ENCODE measurements around the gene MUC5AC.
"Not testable (repeated sequence)": the region's sequence is repeated elsewhere in the genome, so short reads cannot be mapped to it uniquely, and the experiment has no call there.

The MUC5AC gene

GRCh38 chr11:1244557-1244956 lies 86.8 kb downstream of the MUC5AC start:
- DNase-seq; POLR2A ChIA-PET; H3K4me1 ChIP-seq (ENCODE audit: control extremely low read depth in 1 of 4, control insufficient read depth in 4 of 4, insufficient read depth in 4 of 4, low read length in 3 of 4); H3K4me3 ChIP-seq (ENCODE audit: control insufficient read depth in 1 of 7, extremely low read depth in 1 of 7, insufficient read depth in 4 of 7, low read depth in 2 of 7, low read length in 6 of 7); CTCF ChIA-PET; H3K27me3 ChIP-seq (replicated peaks in 2 of 5; ENCODE audit: control insufficient read depth in 4 of 5, insufficient read depth in 5 of 5, low read length in 4 of 5); H3K36me3 ChIP-seq (ENCODE audit: control insufficient read depth in 4 of 4, insufficient read depth in 4 of 4, low read length in 3 of 4); H3K27ac ChIP-seq (ENCODE audit: insufficient read depth in 1 of 2, low read depth in 1 of 2, low read length in 2 of 2, poor library complexity in 1 of 2, severe bottlenecking in 2 of 2): not testable (repeated sequence)
- no CpG with 5 or more reads among the region's 9 CpGs for WGBS (ENCODE audit: insufficient coverage)
- H3K9me3 ChIP-seq (ENCODE audit: control extremely low read depth in 1 of 5, control insufficient read depth in 4 of 5, insufficient read depth in 2 of 5, low read depth in 1 of 5, low read length in 4 of 5), result peaks cover 0 to 22% (median 0%) of the 10 kb centered on the region in 5 experiments

GRCh38 chr11:1245717-1246116 lies 88.0 kb downstream of the MUC5AC start:
- WGBS (ENCODE audit: insufficient coverage), result 97% methylated on average over 9 of the region's 14 CpGs
- H3K27me3 ChIP-seq (replicated peaks in 2 of 5; ENCODE audit: control insufficient read depth in 4 of 5, insufficient read depth in 5 of 5, low read length in 4 of 5); POLR2A ChIA-PET; H3K36me3 ChIP-seq (ENCODE audit: control insufficient read depth in 4 of 4, insufficient read depth in 4 of 4, low read length in 3 of 4); CTCF ChIA-PET; H3K4me1 ChIP-seq (ENCODE audit: control extremely low read depth in 1 of 4, control insufficient read depth in 4 of 4, insufficient read depth in 4 of 4, low read length in 3 of 4); H3K27ac ChIP-seq (ENCODE audit: insufficient read depth in 1 of 2, low read depth in 1 of 2, low read length in 2 of 2, poor library complexity in 1 of 2, severe bottlenecking in 2 of 2); DNase-seq; H3K4me3 ChIP-seq (ENCODE audit: control insufficient read depth in 1 of 7, extremely low read depth in 1 of 7, insufficient read depth in 4 of 7, low read depth in 2 of 7, low read length in 6 of 7): not testable (repeated sequence)
- H3K9me3 ChIP-seq (ENCODE audit: control extremely low read depth in 1 of 5, control insufficient read depth in 4 of 5, insufficient read depth in 2 of 5, low read depth in 1 of 5, low read length in 4 of 5), result peaks cover 0 to 19% (median 0%) of the 10 kb centered on the region in 5 experiments

DNA sequence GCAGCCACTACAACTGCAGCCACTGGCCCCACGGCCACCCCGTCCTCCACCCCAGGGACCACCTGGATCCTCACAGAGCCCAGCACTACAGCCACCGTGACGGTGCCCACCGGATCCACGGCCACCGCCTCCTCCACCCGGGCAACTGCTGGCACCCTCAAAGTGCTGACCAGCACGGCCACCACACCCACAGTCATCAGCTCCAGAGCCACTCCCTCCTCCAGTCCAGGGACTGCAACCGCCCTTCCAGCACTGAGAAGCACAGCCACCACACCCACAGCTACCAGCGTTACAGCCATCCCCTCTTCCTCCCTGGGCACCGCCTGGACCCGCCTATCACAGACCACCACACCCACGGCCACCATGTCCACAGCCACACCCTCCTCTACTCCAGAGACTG lies 88.5 kb downstream of the MUC5AC start:
- CTCF ChIA-PET; DNase-seq; H3K36me3 ChIP-seq (ENCODE audit: control insufficient read depth in 4 of 4, insufficient read depth in 4 of 4, low read length in 3 of 4); H3K27ac ChIP-seq (ENCODE audit: insufficient read depth in 1 of 2, low read depth in 1 of 2, low read length in 2 of 2, poor library complexity in 1 of 2, severe bottlenecking in 2 of 2); H3K4me3 ChIP-seq (ENCODE audit: control insufficient read depth in 1 of 7, extremely low read depth in 1 of 7, insufficient read depth in 4 of 7, low read depth in 2 of 7, low read length in 6 of 7); H3K4me1 ChIP-seq (ENCODE audit: control extremely low read depth in 1 of 4, control insufficient read depth in 4 of 4, insufficient read depth in 4 of 4, low read length in 3 of 4); H3K27me3 ChIP-seq (replicated peaks in 2 of 5; ENCODE audit: control insufficient read depth in 4 of 5, insufficient read depth in 5 of 5, low read length in 4 of 5); POLR2A ChIA-PET: not testable (repeated sequence)
- WGBS (ENCODE audit: insufficient coverage), result 100% methylated on average over 7 of the region's 14 CpGs
- H3K9me3 ChIP-seq (ENCODE audit: control extremely low read depth in 1 of 5, control insufficient read depth in 4 of 5, insufficient read depth in 2 of 5, low read depth in 1 of 5, low read length in 4 of 5), result peaks cover 0 to 13% (median 0%) of the 10 kb centered on the region in 5 experiments

GRCh38 chr11:1247026-1247425 lies 89.3 kb downstream of the MUC5AC start:
- DNase-seq; CTCF ChIA-PET; H3K4me1 ChIP-seq (ENCODE audit: control extremely low read depth in 1 of 4, control insufficient read depth in 4 of 4, insufficient read depth in 4 of 4, low read length in 3 of 4); H3K36me3 ChIP-seq (ENCODE audit: control insufficient read depth in 4 of 4, insufficient read depth in 4 of 4, low read length in 3 of 4); H3K27me3 ChIP-seq (replicated peaks in 2 of 5; ENCODE audit: control insufficient read depth in 4 of 5, insufficient read depth in 5 of 5, low read length in 4 of 5); H3K27ac ChIP-seq (ENCODE audit: insufficient read depth in 1 of 2, low read depth in 1 of 2, low read length in 2 of 2, poor library complexity in 1 of 2, severe bottlenecking in 2 of 2); POLR2A ChIA-PET; H3K4me3 ChIP-seq (ENCODE audit: control insufficient read depth in 1 of 7, extremely low read depth in 1 of 7, insufficient read depth in 4 of 7, low read depth in 2 of 7, low read length in 6 of 7): not testable (repeated sequence)
- H3K9me3 ChIP-seq (ENCODE audit: control extremely low read depth in 1 of 5, control insufficient read depth in 4 of 5, insufficient read depth in 2 of 5, low read depth in 1 of 5, low read length in 4 of 5), result peaks cover 0 to 19% (median 0%) of the 10 kb centered on the region in 5 experiments
- WGBS (ENCODE audit: insufficient coverage), result 92% methylated on average over 8 of the region's 14 CpGs

DNA sequence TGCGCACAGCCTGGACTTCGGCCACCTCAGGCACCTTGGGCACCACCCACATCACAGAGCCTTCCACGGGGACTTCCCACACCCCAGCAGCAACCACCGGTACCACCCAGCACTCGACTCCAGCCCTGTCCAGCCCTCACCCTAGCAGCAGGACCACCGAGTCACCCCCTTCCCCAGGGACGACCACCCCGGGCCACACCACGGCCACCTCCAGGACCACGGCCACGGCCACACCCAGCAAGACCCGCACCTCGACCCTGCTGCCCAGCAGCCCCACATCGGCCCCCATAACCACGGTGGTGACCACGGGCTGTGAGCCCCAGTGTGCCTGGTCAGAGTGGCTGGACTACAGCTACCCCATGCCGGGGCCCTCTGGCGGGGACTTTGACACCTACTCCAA lies 91.2 kb downstream of the MUC5AC start:
- H3K4me3 ChIP-seq (ENCODE audit: control insufficient read depth in 1 of 7, extremely low read depth in 1 of 7, insufficient read depth in 4 of 7, low read depth in 2 of 7, low read length in 6 of 7); H3K4me1 ChIP-seq (ENCODE audit: control extremely low read depth in 1 of 4, control insufficient read depth in 4 of 4, insufficient read depth in 4 of 4, low read length in 3 of 4); H3K27ac ChIP-seq (ENCODE audit: insufficient read depth in 1 of 2, low read depth in 1 of 2, low read length in 2 of 2, poor library complexity in 1 of 2, severe bottlenecking in 2 of 2); H3K36me3 ChIP-seq (ENCODE audit: control insufficient read depth in 4 of 4, insufficient read depth in 4 of 4, low read length in 3 of 4); H3K27me3 ChIP-seq (replicated peaks in 2 of 5; ENCODE audit: control insufficient read depth in 4 of 5, insufficient read depth in 5 of 5, low read length in 4 of 5); DNase-seq; CTCF ChIA-PET; POLR2A ChIA-PET: not testable (repeated sequence)
- no CpG with 5 or more reads among the region's 18 CpGs for WGBS (ENCODE audit: insufficient coverage)
- peaks cover 0 to 18% (median 0%) of the 10 kb centered on the region in 5 experiments for H3K9me3 ChIP-seq (ENCODE audit: control extremely low read depth in 1 of 5, control insufficient read depth in 4 of 5, insufficient read depth in 2 of 5, low read depth in 1 of 5, low read length in 4 of 5)

DNA sequence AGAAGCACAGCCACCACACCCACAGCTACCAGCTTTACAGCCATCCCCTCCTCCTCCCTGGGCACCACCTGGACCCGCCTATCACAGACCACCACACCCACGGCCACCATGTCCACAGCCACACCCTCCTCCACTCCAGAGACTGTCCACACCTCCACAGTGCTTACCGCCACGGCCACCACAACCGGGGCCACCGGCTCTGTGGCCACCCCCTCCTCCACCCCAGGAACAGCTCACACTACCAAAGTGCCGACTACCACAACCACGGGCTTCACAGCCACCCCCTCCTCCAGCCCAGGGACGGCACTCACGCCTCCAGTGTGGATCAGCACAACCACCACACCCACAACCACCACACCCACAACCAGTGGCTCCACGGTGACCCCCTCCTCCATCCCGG lies 92.7 kb downstream of the MUC5AC start:
- POLR2A ChIA-PET; H3K36me3 ChIP-seq (ENCODE audit: control insufficient read depth in 4 of 4, insufficient read depth in 4 of 4, low read length in 3 of 4); H3K4me3 ChIP-seq (ENCODE audit: control insufficient read depth in 1 of 7, extremely low read depth in 1 of 7, insufficient read depth in 4 of 7, low read depth in 2 of 7, low read length in 6 of 7); H3K4me1 ChIP-seq (ENCODE audit: control extremely low read depth in 1 of 4, control insufficient read depth in 4 of 4, insufficient read depth in 4 of 4, low read length in 3 of 4); H3K27me3 ChIP-seq (replicated peaks in 2 of 5; ENCODE audit: control insufficient read depth in 4 of 5, insufficient read depth in 5 of 5, low read length in 4 of 5); CTCF ChIA-PET; DNase-seq; H3K27ac ChIP-seq (ENCODE audit: insufficient read depth in 1 of 2, low read depth in 1 of 2, low read length in 2 of 2, poor library complexity in 1 of 2, severe bottlenecking in 2 of 2): not testable (repeated sequence)
- peaks cover 0 to 15% (median 0%) of the 10 kb centered on the region in 5 experiments for H3K9me3 ChIP-seq (ENCODE audit: control extremely low read depth in 1 of 5, control insufficient read depth in 4 of 5, insufficient read depth in 2 of 5, low read depth in 1 of 5, low read length in 4 of 5)
- WGBS (ENCODE audit: insufficient coverage), result no CpG with 5 or more reads among the region's 12 CpGs

Data from common myeloid progenitor, CD34-positive (primary cell).